MM.1S (cell line): ENCODE measurements around the gene SGSH.

Experiments used
- DNase-seq: peaks from one replicate; pipeline ENCODE4 v3.0.0-alpha.2; 2015
- H2AFZ ChIP-seq: fragments of 300-600 bp; sonication (generic); 2 replicates; pipeline ENCODE4 v1.6.0; 2016; ENCODE audit warnings: antibody characterized with exemption, low read length
- H3F3A ChIP-seq: fragments of 300-600 bp; sonication (generic); 2 replicates; pipeline ENCODE4 v1.6.1; 2016; ENCODE audit warnings: mild to moderate bottlenecking, antibody characterized with exemption, low read length, moderate library complexity, mixed read lengths; ENCODE audit not compliant: insufficient read depth
- H3K27ac ChIP-seq: fragments of 300-600 bp; sonication (generic); 2 replicates; pipeline ENCODE4 v1.5.1; 2016; ENCODE audit warnings: mild to moderate bottlenecking, low read length
- H3K27me3 ChIP-seq: fragments of 300-600 bp; sonication (generic); replicated peaks from 2 replicates; pipeline ENCODE4 v1.6.0; 2016; ENCODE audit warnings: low read length; ENCODE audit not compliant: insufficient read depth
- H3K36me3 ChIP-seq: fragments of 300-600 bp; sonication (generic); replicated peaks from 2 replicates; pipeline ENCODE4 v1.6.1; 2016; ENCODE audit warnings: mild to moderate bottlenecking, low read length, mixed read lengths; ENCODE audit not compliant: insufficient read depth
- H3K4me1 ChIP-seq: fragments of 300-600 bp; sonication (generic); 2 replicates; pipeline ENCODE4 v1.6.1; 2016; ENCODE audit warnings: low read length, mixed read lengths
- H3K4me2 ChIP-seq: fragments of 300-600 bp; sonication (generic); 2 replicates; pipeline ENCODE4 v1.6.0; 2016; ENCODE audit warnings: low read depth, low read length
- H3K4me3 ChIP-seq: fragments of 300-600 bp; sonication (generic); 2 replicates; pipeline ENCODE4 v1.5.1; 2016; ENCODE audit warnings: low read length, mixed read lengths
- H3K79me2 ChIP-seq: fragments of 300-600 bp; sonication (generic); 2 replicates; pipeline ENCODE4 v1.6.1; 2016; ENCODE audit warnings: mixed run types, low read length, mixed read lengths
- H3K9ac ChIP-seq: fragments of 300-600 bp; sonication (generic); 2 replicates; pipeline ENCODE4 v1.6.1; 2016; ENCODE audit warnings: low read length, mixed read lengths
- H3K9me2 ChIP-seq: fragments of 300-600 bp; sonication (generic); replicated peaks from 2 replicates; pipeline ENCODE4 v1.6.1; 2016; ENCODE audit warnings: mild to moderate bottlenecking, low read length, mixed read lengths; ENCODE audit not compliant: insufficient read depth
- H3K9me3 ChIP-seq: fragments of 300-600 bp; sonication (generic); replicated peaks from 2 replicates; pipeline ENCODE4 v1.6.1; 2016; ENCODE audit warnings: mild to moderate bottlenecking, low read length, mixed read lengths; ENCODE audit not compliant: insufficient read depth
- H4K20me1 ChIP-seq: fragments of 300-600 bp; sonication (generic); 2 replicates; pipeline ENCODE4 v1.6.1; 2016; ENCODE audit warnings: mild to moderate bottlenecking, low read length, moderate library complexity, mixed read lengths; ENCODE audit not compliant: insufficient read depth
- CTCF ChIP-seq: fragments of 300-600 bp; sonication (generic); IDR thresholded peaks from 2 replicates; pipeline ENCODE4 v1.5.1; 2016; ENCODE audit warnings: antibody characterized with exemption, low read length, mixed read lengths
- EZH2 ChIP-seq: fragments of 300-600 bp; sonication (generic); optimal IDR thresholded peaks from 2 replicates; pipeline ENCODE3; 2017; ENCODE audit warnings: low read depth, mild to moderate bottlenecking, antibody characterized with exemption, low read length, mixed read lengths
- EZH2phosphoT487 ChIP-seq: fragments of 300-600 bp; sonication (generic); IDR thresholded peaks from 2 replicates; pipeline ENCODE4 v1.6.1; 2018; ENCODE audit warnings: antibody characterized with exemption, low read length

Gene SGSH

GRCh38 chr17:80181431-80181830 is 38.7 kb downstream of the SGSH start:
- H3F3A ChIP-seq: no peaks in the 10 kb centered on the region

GRCh38 chr17:80180192-80180591 is 39.9 kb downstream of the SGSH start:
- no peak overlapping the region for H3K4me2 ChIP-seq
- H4K20me1 ChIP-seq: no peaks in the 10 kb centered on the region
- no peak for DNase-seq
- no peaks in the 10 kb centered on the region for H3K79me2 ChIP-seq
- no peaks in the 10 kb centered on the region for H3K9me2 ChIP-seq
- H2AFZ ChIP-seq: no peak overlapping the region
- TF ChIP-seq EZH2phosphoT487 (no peak), CTCF (no peak), EZH2 (no peak)
- no peak overlapping the region for H3K4me3 ChIP-seq
- no peaks in the 10 kb centered on the region for H3K36me3 ChIP-seq
- H3K27me3 ChIP-seq: peaks cover 72% of the 10 kb centered on the region
- no peak overlapping the region for H3K9ac ChIP-seq
- no peaks in the 10 kb centered on the region for H3F3A ChIP-seq
- no peak overlapping the region for H3K27ac ChIP-seq
- no peaks in the 10 kb centered on the region for H3K9me3 ChIP-seq
- H3K4me1 ChIP-seq: no peaks in the 10 kb centered on the region

More at GRCh38 chr17:80181431-80181830, 38.7 kb downstream of the SGSH start:
- Histone ChIP-seq H4K20me1 (no peaks in the 10 kb centered on the region), H3K9me2 (no peaks in the 10 kb centered on the region), H3K9ac (no peak overlapping the region), H3K4me1 (no peaks in the 10 kb centered on the region), H3K4me2 (no peak overlapping the region), H3K4me3 (no peak overlapping the region), H2AFZ (no peak overlapping the region), H3K36me3 (no peaks in the 10 kb centered on the region), H3K79me2 (no peaks in the 10 kb centered on the region), H3K27me3 (peaks cover 76% of the 10 kb centered on the region), H3K27ac (no peak overlapping the region), H3K9me3 (no peaks in the 10 kb centered on the region)
- TF ChIP-seq CTCF: no peak
- TF ChIP-seq EZH2phosphoT487: no peak
- TF ChIP-seq EZH2: no peak
- DNase-seq: no peak

- Histone ChIP-seq H3K79me2 (no peaks in the 10 kb centered on the region), H3K27me3 (peaks cover 65% of the 10 kb centered on the region), H3K4me2 (no peak overlapping the region), H3F3A (no peaks in the 10 kb centered on the region), H3K27ac (no peak overlapping the region), H3K9me3 (no peaks in the 10 kb centered on the region), H4K20me1 (no peaks in the 10 kb centered on the region), H3K4me3 (no peak overlapping the region), H2AFZ (no peak overlapping the region), H3K9ac (no peak overlapping the region), H3K36me3 (no peaks in the 10 kb centered on the region), H3K9me2 (no peaks in the 10 kb centered on the region), H3K4me1 (no peaks in the 10 kb centered on the region)
- DNase-seq: no peak
- TF ChIP-seq CTCF (no peak), EZH2phosphoT487 (no peak), EZH2 (no peak)
These were observed 42.0 kb downstream of the SGSH start for GRCh38 chr17:80177986-80178595.
